Smooth muscle cell (in vitro differentiated cells): ENCODE measurements around the gene MAP2K3. TPM values are rescaled to one million over a fixed set of nuclear protein-coding genes. Genes with fewer than 3 reads are reported as not detected.

Source experiments
- DNase-seq: peaks from one replicate; lab custom pipeline; 2025; ENCODE audit not compliant: unreplicated experiment; lab: John Stamatoyannopoulos, UW
- H2AFZ ChIP-seq: fragments of 200-600 bp; sonication (generic); 2 replicates; pipeline ENCODE4 v1.6.0; 2016; ENCODE audit warnings: antibody characterized with exemption, low read depth, mild to moderate bottlenecking
- H3F3A ChIP-seq: fragments of 200-600 bp; sonication (generic); 2 replicates; pipeline ENCODE4 v1.6.0; 2017; ENCODE audit warnings: antibody characterized with exemption, low read depth
- H3K27ac ChIP-seq: fragments of 200-600 bp; sonication (generic); 2 replicates; pipeline ENCODE4 v1.5.1; 2016; ENCODE audit warnings: low read depth, mild to moderate bottlenecking
- H3K27me3 ChIP-seq: fragments of 200-600 bp; sonication (generic); 2 replicates; pipeline ENCODE4 v1.6.1; 2016; ENCODE audit warnings: low read depth, mild to moderate bottlenecking
- H3K36me3 ChIP-seq: fragments of 200-600 bp; sonication (generic); 2 replicates; pipeline ENCODE4 v1.5.1; 2016; ENCODE audit warnings: low read depth
- H3K4me1 ChIP-seq: fragments of 200-600 bp; sonication (generic); 2 replicates; pipeline ENCODE4 v1.5.1; 2016; ENCODE audit warnings: low read depth
- H3K4me2 ChIP-seq: fragments of 200-600 bp; sonication (generic); 2 replicates; pipeline ENCODE4 v1.6.0; 2016; ENCODE audit warnings: mild to moderate bottlenecking
- H3K4me3 ChIP-seq: fragments of 200-600 bp; sonication (generic); 2 replicates; pipeline ENCODE4 v1.5.1; 2016; ENCODE audit warnings: mild to moderate bottlenecking
- H3K79me2 ChIP-seq: fragments of 200-600 bp; sonication (generic); 2 replicates; pipeline ENCODE4 v1.6.0; 2016; ENCODE audit warnings: low read depth, mild to moderate bottlenecking
- H3K9ac ChIP-seq: fragments of 200-600 bp; sonication (generic); 2 replicates; pipeline ENCODE4 v1.6.0; 2016; ENCODE audit warnings: low read depth
- H3K9me3 ChIP-seq: fragments of 200-600 bp; sonication (generic); replicated peaks from 2 replicates; pipeline ENCODE4 v1.5.1; 2016; ENCODE audit warnings: low read depth
- H4K20me1 ChIP-seq: fragments of 200-600 bp; sonication (generic); 2 replicates; pipeline ENCODE4 v1.6.0; 2016; ENCODE audit warnings: low read depth
- CTCF ChIP-seq: fragments of 200-600 bp; sonication (generic); IDR thresholded peaks from 2 replicates; pipeline ENCODE4 v1.5.1; 2017; ENCODE audit warnings: borderline replicate concordance, mild to moderate bottlenecking, antibody characterized with exemption; ENCODE audit not compliant: insufficient read depth, poor library complexity, severe bottlenecking
- WGBS: methylation state at CpG from one replicate; pipeline ENCODE4 v1.1.7; 2016; ENCODE audit warnings: low lambda C conversion rate; 5-methylcytosine and 5-hydroxymethylcytosine counted together
- polyA plus RNA-seq: library from polyadenylated mRNA; unstranded; fragments of >200 nt; fragmentation: Nextera tagmentation; extraction: Ambion mirVana; gene quantifications from 2 replicates; pipeline ENCODE4 v1.2.1, GENCODE V29; 2016
- total RNA-seq: library from RNA; depleted of rRNA; stranded (reverse); fragments of >200 nt; gene quantifications from 2 replicates; pipeline ENCODE4 v1.2.3, GENCODE V29; 2014

MAP2K3 gene
- total and polyA plus RNA-seq, 2 experiments from 2014 or later, result 14.2 to 53.8 TPM

GRCh38 chr17:21275047-21275578 is 9.4 kb upstream of the MAP2K3 start:
- no peaks in the 10 kb centered on the region for H3K27me3 ChIP-seq
- H3K9me3 ChIP-seq, result no peaks in the 10 kb centered on the region
- H2AFZ ChIP-seq, result peak overlapping the region; percentile 85
- no peaks in the 10 kb centered on the region for H3K4me1 ChIP-seq
- no peak for TF ChIP-seq CTCF
- no peaks in the 10 kb centered on the region for H3K36me3 ChIP-seq
- H3K4me2 ChIP-seq, result peak overlapping the region; percentile 89
- DNase-seq, result no peak
- no peak overlapping the region for H3K9ac ChIP-seq
- WGBS, result 44% methylated on average over 18 of the region's 20 CpGs
- H3K27ac ChIP-seq, result no peak overlapping the region
- no peaks in the 10 kb centered on the region for H3F3A ChIP-seq
- no peaks in the 10 kb centered on the region for H3K79me2 ChIP-seq
- no peaks in the 10 kb centered on the region for H4K20me1 ChIP-seq
- H3K4me3 ChIP-seq, result peak overlapping the region; percentile 50

GRCh38 chr17:21275579-21276263 is 8.8 kb upstream of the MAP2K3 start:
- H3K4me3 ChIP-seq, result peak overlapping the region; percentile 50

GRCh38 chr17:21276264-21276588 is 8.3 kb upstream of the MAP2K3 start:
- no peaks in the 10 kb centered on the region for H3K9me3 ChIP-seq
- TF ChIP-seq CTCF, result no peak
- no peaks in the 10 kb centered on the region for H3F3A ChIP-seq
- H3K27ac ChIP-seq, result no peak overlapping the region
- H2AFZ ChIP-seq, result peak overlapping the region; percentile 85
- no peaks in the 10 kb centered on the region for H3K79me2 ChIP-seq
- H3K4me1 ChIP-seq, result no peaks in the 10 kb centered on the region
- peak overlapping the region; percentile 50 for H3K4me3 ChIP-seq
- peak overlapping the region; percentile 89 for H3K4me2 ChIP-seq
- DNase-seq, result no peak
- no peaks in the 10 kb centered on the region for H3K27me3 ChIP-seq
- no peaks in the 10 kb centered on the region for H4K20me1 ChIP-seq
- 37% methylated on average over 16 of the region's 17 CpGs for WGBS
- H3K36me3 ChIP-seq, result no peaks in the 10 kb centered on the region
- H3K9ac ChIP-seq, result no peak overlapping the region

More at GRCh38 chr17:21275579-21276263, 8.8 kb upstream of the MAP2K3 start:
- Histone ChIP-seq H3K4me2 (peak overlapping the region; percentile 89), H3K27me3 (no peaks in the 10 kb centered on the region), H3K27ac (no peak overlapping the region), H3K9me3 (no peaks in the 10 kb centered on the region), H3K79me2 (no peaks in the 10 kb centered on the region), H3K9ac (no peak overlapping the region), H4K20me1 (no peaks in the 10 kb centered on the region), H2AFZ (peak overlapping the region; percentile 85), H3K4me1 (no peaks in the 10 kb centered on the region), H3K36me3 (no peaks in the 10 kb centered on the region), H3F3A (no peaks in the 10 kb centered on the region)
- TF ChIP-seq CTCF, result peak; percentile 6
- peak; percentile 69 for DNase-seq
- 2% methylated on average over 49 of the region's 52 CpGs for WGBS

- Histone ChIP-seq H3K27ac (no peak overlapping the region), H2AFZ (no peak overlapping the region), H3K4me1 (no peaks in the 10 kb centered on the region), H3K4me3 (no peak overlapping the region), H3K27me3 (no peaks in the 10 kb centered on the region), H3K9ac (no peak overlapping the region), H3K4me2 (no peak overlapping the region), H3F3A (no peaks in the 10 kb centered on the region), H4K20me1 (no peaks in the 10 kb centered on the region), H3K9me3 (no peaks in the 10 kb centered on the region), H3K36me3 (no peaks in the 10 kb centered on the region), H3K79me2 (no peaks in the 10 kb centered on the region)
- 94% methylated on average over 3 of the region's 3 CpGs for WGBS
- no peak for DNase-seq
- TF ChIP-seq CTCF, result no peak
Observed at GRCh38 chr17:21277332-21277731, 7.2 kb upstream of the MAP2K3 start.
